GM21526 (cell line): Measurements from ENCODE around the gene DPH1.

Experiments
- ATAC-seq: cut with Tn5 transposase; IDR thresholded peaks from one replicate; pipeline ENCODE4 v1.9.1; 2021; ENCODE audit warnings: moderate library complexity; ENCODE audit not compliant: unreplicated experiment, low FRiP score

The DPH1 gene

GRCh38 chr17:2048805-2049204 lies 18.9 kb downstream of the DPH1 start:
- no peak for ATAC-seq

DNA sequence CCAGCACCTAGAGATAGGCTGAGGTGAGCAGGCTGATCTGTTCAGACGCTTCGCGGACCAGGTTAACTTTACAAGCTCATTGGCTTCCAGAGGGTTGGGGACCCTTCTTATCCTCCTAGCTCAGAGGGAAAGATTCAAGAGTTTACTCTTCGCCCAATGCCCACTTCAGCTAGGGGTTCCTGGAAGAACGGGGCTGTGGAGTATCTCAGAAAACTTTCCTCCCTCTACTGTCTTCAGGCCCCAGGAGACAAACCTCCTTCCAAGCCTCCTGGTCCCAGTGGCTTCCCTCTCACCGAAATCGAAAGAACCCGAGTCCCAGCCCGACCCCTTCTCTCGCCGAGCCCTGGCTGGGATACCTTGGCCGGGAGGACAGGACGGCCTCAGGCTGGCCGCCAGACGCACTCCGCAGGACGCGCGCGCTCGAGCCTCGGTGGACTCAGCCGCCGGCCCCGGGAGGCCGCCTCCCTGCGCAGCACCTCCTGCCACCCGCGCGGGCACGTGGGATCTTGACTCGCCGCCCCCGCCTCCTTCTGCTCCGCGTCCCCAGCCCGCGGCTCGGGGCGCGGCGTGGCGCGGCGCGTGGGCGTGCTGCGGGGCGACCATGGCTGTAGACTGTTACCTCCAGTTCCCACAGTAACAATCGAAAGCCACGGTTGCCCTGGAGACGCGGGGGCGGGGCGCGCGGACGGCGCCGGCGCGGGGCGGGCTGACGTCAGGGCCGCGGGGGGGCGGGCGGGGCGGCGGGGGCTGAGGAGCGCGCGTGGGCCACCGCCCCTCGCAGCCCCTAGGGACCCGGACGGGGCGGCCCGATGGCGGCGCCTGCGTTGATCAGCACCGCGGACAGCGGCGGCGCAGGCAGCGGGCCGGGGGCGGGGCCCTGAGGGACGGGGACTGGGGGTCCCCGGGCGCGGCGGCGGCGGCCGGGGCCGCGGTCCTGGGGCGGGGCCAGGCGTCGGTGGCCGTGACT lies 19.7 kb downstream of the DPH1 start:
- ATAC-seq = peak; percentile 30

GRCh38 chr17:2050300-2051060 lies 20.5 kb downstream of the DPH1 start:
- peak; percentile 11 for ATAC-seq

GRCh38 chr17:2051061-2051932 lies 21.3 kb downstream of the DPH1 start:
- no peak for ATAC-seq

- ATAC-seq = no peak
Measured at GRCh38 chr17:2051933-2052559, 22.1 kb downstream of the DPH1 start.

DNA sequence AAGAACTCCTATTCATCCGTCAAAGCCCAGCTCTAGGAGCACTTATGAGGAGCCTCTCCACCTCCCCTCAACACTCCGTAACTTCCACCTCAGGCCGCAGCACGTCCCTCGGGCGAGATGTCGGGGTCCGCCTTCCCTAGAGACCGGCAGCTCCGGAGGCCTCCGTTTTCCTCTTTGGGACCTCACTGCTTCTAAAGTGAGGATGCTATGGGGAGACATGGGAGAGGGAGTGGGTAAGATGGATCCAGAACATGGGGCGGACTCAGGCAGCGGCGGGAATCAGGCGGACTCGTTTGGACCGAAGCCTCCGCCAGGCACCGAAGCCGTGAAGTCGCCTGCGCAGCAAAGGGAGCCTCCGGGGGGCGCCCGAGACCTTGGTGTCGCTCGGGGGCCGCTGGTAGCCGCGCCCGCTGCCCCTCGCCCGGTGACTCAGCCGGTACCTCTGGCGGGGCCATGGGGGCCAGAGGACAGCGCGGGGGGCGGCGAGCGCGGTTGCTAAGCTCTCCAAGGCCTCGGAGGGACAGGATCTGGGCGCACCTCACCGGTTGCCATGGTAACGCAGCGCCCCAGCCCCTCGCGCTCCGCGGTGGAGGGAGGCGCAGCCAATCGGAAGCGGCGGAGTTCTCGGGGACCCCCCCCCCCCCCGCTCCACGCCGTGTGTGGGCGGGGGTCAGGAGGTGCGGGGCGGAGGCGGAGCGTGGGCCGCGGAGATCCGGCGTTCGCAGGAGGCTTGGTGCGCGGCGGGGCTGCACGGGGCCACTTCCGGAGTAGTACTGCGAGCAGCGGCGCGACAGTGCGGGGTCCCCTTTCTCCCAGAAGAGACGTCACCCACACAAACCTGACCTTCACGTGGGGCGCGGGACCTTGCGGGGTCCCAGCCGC lies 23.7 kb downstream of the DPH1 start:
- ATAC-seq = no peak

GRCh38 chr17:2054262-2054511 lies 24.2 kb downstream of the DPH1 start:
- no peak for ATAC-seq

GRCh38 chr17:2054512-2055291 lies 24.7 kb downstream of the DPH1 start, which contains the start of gene HIC1:
TSS of gene HIC1 (plus strand) at chr17:2055103. CDS start at chr17:2056691, 1,588 bp downstream.
- no peak for ATAC-seq

DNA sequence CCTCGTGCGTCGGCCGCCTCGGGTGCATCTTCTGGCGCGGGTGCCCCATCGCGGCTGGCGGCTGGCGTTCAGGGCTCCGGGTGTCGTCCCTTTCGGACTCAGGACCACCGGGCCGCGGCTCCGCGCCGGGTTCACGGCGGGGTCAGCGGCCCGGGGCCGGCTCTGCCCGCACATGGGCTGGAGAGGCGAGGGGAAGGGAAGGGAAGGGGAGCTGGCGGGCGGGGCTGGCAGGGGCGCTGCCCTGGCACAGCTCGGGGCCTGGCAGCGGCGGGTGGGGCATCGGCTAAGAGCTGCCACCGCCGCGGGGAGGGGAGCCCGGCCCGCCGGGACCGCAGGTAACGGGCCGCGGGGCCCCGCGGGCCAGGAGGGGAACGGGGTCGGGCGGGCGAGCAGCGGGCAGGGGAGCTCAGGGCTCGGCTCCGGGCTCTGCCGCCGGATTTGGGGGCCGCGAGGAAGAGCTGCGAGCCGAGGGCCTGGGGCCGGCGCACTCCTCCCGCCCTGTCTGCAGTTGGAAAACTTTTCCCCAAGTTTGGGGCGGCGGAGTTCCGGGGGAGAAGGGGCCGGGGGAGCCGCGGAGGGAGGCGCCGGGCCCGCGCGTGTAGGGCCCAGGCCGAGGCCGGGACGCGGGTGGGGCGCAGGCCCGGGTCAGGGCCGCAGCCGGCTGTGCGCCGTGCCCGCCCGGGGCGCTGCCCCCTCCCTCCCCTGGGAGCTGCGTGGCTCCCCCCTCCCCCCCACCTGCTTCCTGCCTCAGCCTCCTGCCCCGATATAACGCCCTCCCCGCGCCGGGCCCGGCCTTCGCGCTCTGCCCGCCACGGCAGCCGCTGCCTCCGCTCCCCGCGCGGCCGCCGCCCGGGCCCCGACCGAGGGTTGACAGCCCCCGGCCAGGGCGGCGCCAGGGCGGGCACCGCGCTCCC lies 25.6 kb downstream of the DPH1 start:
- ATAC-seq = no peak

DNA sequence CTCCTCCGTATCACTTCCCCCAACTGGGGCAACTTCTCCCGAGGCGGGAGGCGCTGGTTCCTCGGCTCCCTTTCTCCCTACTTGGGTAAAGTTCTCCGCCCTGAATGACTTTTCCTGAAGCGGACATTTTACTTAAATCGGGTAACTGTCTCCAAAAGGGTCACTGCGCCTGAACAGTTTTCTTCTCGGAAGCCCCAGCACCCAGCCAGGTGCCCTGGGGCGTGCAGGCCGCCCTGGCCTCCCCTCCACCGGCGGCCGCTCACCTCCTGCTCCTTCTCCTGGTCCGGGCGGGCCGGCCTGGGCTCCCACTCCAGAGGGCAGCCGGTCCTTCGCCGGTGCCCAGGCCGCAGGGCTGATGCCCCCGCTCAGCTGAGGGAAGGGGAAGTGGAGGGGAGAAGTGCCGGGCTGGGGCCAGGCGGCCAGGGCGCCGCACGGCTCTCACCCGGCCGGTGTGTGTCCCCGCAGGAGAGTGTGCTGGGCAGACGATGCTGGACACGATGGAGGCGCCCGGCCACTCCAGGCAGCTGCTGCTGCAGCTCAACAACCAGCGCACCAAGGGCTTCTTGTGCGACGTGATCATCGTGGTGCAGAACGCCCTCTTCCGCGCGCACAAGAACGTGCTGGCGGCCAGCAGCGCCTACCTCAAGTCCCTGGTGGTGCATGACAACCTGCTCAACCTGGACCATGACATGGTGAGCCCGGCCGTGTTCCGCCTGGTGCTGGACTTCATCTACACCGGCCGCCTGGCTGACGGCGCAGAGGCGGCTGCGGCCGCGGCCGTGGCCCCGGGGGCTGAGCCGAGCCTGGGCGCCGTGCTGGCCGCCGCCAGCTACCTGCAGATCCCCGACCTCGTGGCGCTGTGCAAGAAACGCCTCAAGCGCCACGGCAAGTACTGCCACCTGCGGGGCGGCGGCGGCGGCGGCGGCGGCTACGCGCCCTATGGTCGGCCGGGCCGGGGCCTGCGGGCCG lies 26.5 kb downstream of the DPH1 start:
- ATAC-seq = no peak

DNA sequence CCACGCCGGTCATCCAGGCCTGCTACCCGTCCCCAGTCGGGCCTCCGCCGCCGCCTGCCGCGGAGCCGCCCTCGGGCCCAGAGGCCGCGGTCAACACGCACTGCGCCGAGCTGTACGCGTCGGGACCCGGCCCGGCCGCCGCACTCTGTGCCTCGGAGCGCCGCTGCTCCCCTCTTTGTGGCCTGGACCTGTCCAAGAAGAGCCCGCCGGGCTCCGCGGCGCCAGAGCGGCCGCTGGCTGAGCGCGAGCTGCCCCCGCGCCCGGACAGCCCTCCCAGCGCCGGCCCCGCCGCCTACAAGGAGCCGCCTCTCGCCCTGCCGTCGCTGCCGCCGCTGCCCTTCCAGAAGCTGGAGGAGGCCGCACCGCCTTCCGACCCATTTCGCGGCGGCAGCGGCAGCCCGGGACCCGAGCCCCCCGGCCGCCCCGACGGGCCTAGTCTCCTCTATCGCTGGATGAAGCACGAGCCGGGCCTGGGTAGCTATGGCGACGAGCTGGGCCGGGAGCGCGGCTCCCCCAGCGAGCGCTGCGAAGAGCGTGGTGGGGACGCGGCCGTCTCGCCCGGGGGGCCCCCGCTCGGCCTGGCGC lies 27.3 kb downstream of the DPH1 start:
- ATAC-seq = no peak

- ATAC-seq = no peak
Measured at GRCh38 chr17:2057760-2058585, 28.0 kb downstream of the DPH1 start.

GRCh38 chr17:2058586-2059546 lies 28.9 kb downstream of the DPH1 start:
- ATAC-seq = no peak
